ENCODE measurements around the gene ALOX15. TPM values are rescaled to one million over a fixed set of nuclear protein-coding genes. Genes with fewer than 3 reads are reported as not detected.
"Not testable (repeated sequence)": the region's sequence is repeated elsewhere in the genome, so short reads cannot be mapped to it uniquely, and the experiment has no call there.

The ALOX15 gene
- total RNA-seq, 2 donors from 2014 or later, result not detected

DNA sequence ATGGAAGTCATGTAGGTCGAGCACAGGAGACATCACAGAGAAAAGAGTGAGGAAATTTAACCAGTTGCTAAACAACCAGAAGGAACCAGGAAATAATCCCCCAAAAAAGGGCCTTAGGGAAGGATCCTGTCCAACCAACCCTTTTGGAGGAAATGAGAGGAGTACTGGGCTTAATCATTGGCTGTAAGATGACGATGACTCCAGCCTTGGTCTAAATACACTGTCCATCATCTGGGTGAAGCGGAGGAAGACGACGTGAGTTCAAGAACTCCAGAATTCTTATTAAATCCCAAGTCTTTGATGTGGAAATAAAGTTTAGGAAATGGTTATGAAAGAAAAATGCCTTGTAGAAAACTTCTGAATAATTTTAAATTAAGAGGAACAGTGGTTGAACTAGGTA, 11.5 kb upstream of the ALOX15 start:
- TF ChIP-seq, protein P1, sequence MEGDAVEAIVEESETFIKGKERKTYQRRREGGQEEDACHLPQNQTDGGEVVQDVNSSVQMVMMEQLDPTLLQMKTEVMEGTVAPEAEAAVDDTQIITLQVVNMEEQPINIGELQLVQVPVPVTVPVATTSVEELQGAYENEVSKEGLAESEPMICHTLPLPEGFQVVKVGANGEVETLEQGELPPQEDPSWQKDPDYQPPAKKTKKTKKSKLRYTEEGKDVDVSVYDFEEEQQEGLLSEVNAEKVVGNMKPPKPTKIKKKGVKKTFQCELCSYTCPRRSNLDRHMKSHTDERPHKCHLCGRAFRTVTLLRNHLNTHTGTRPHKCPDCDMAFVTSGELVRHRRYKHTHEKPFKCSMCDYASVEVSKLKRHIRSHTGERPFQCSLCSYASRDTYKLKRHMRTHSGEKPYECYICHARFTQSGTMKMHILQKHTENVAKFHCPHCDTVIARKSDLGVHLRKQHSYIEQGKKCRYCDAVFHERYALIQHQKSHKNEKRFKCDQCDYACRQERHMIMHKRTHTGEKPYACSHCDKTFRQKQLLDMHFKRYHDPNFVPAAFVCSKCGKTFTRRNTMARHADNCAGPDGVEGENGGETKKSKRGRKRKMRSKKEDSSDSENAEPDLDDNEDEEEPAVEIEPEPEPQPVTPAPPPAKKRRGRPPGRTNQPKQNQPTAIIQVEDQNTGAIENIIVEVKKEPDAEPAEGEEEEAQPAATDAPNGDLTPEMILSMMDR (IDR thresholded peaks at IDR 0.05), result no peak
- H3K36me3 ChIP-seq, result no peaks in the 10 kb centered on the region
- H3K9me3 ChIP-seq, result no peaks in the 10 kb centered on the region
- no peak for ATAC-seq (ENCODE audit: insufficient number of reproducible peaks, low FRiP score, low read depth)
- no peaks in the 10 kb centered on the region for H3K27me3 ChIP-seq (replicated peaks; ENCODE audit: insufficient read depth)
- no peak for DNase-seq (ENCODE audit: low spot score)
- no peaks in the 10 kb centered on the region for H3K4me1 ChIP-seq (ENCODE audit: control insufficient read depth in 1 of 2, low read depth in 2 of 2)
- H3K27ac ChIP-seq, result no peak overlapping the region
- H3K4me3 ChIP-seq, result no peak overlapping the region

GRCh38 chr17:4648741-4649140, 7.3 kb upstream of the ALOX15 start:
- H3K9me3 ChIP-seq, result no peaks in the 10 kb centered on the region
- TF ChIP-seq, protein P1 (IDR thresholded peaks at IDR 0.05), result no peak
- H3K27me3 ChIP-seq (replicated peaks; ENCODE audit: insufficient read depth), result no peaks in the 10 kb centered on the region
- no peak overlapping the region for H3K27ac ChIP-seq
- ATAC-seq (ENCODE audit: insufficient number of reproducible peaks, low FRiP score, low read depth), result no peak
- no peaks in the 10 kb centered on the region for H3K36me3 ChIP-seq
- H3K4me1 ChIP-seq (ENCODE audit: control insufficient read depth in 1 of 2, low read depth in 2 of 2), result no peaks in the 10 kb centered on the region
- no peak for DNase-seq (ENCODE audit: low spot score)
- H3K4me3 ChIP-seq, result no peak overlapping the region

DNA sequence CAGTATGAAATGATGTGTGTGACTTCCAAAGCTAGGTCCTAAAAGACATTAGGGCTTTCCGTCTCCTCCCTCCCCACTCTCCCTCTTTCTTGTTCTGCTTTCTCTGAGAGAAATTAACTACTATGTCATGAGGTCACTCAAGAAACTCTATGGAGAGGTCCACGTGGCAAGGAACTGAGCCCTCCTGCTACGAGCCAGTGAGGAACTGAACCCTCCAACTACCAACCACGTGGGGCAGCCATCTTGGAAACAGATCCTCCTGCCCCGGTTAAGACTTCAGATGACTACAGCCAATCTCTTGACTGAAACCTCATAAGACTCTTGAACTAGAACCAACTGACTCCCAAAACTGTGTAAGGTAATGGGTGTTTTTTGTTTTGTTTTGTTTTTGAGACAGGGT, 4.2 kb upstream of the ALOX15 start:
- Histone ChIP-seq H3K36me3 (no peaks in the 10 kb centered on the region), H3K4me1 (ENCODE audit: control insufficient read depth in 1 of 2, low read depth in 2 of 2) (peaks cover 0 to 7% of the 10 kb centered on the region in 2 donors), H3K4me3 (no peak overlapping the region), H3K27ac (no peak overlapping the region), H3K9me3 (no peaks in the 10 kb centered on the region), H3K27me3 (replicated peaks; ENCODE audit: insufficient read depth) (no peaks in the 10 kb centered on the region)
- TF ChIP-seq, protein P1 (IDR thresholded peaks at IDR 0.05), result no peak
- ATAC-seq (ENCODE audit: insufficient number of reproducible peaks, low FRiP score, low read depth) (no peak), DNase-seq (ENCODE audit: low spot score) (no peak)

DNA sequence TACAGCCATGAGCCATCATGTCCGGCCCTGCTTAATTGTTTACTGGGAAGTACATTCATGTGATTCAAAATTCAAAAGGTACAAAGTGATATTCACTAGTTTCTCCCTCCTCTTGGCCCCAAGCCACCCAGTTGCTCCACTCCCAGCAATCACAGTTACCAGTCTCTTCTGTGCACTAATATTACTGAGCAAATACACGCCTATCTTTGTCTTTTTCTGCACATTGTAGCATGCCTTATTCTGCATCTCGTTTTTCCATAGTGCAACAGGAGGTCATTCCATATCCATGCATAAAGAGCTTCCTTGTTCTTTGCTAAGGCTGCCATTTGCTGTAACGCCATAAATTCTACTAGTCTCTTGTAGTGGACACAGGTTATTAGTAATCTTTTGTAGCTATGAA, 2.2 kb upstream of the ALOX15 start:
- H3K27ac ChIP-seq, result no peak overlapping the region

DNA sequence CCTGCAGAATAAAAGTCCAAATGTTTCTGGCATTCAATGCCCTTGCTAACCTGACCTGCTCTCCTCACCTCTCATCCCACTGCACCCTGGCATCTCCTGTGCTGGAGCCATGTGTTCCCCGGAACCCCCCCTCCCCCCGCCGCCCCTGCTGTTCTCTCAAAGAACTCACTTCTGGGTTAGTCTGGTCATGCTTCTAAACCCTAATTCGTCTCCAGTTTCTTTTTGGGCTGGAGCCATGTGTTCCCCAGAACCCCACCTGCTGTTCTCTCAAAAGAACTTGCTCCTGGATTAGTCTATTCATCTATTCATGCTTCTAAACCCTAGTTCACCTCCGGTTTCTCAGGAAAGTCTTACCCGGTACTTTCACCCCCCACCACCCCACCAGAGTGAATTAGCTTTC, 808 bp upstream of the ALOX15 start:
- Histone ChIP-seq H3K27me3 (replicated peaks; ENCODE audit: insufficient read depth) (no peaks in the 10 kb centered on the region), H3K27ac (no peak overlapping the region), H3K4me1 (ENCODE audit: control insufficient read depth in 1 of 2, low read depth in 2 of 2) (peaks cover 0 to 10% of the 10 kb centered on the region in 2 donors), H3K36me3 (no peaks in the 10 kb centered on the region), H3K9me3 (no peaks in the 10 kb centered on the region), H3K4me3 (no peak overlapping the region)
- DNase-seq (ENCODE audit: low spot score) (no peak), ATAC-seq (ENCODE audit: insufficient number of reproducible peaks, low FRiP score, low read depth) (no peak)
- TF ChIP-seq, protein P1 (IDR thresholded peaks at IDR 0.05), result no peak

More for the DNA sequence above, 2.2 kb upstream of the ALOX15 start:
- peaks cover 0 to 10% of the 10 kb centered on the region in 2 donors for H3K4me1 ChIP-seq (ENCODE audit: control insufficient read depth in 1 of 2, low read depth in 2 of 2)
- DNase-seq (ENCODE audit: low spot score) (no peak), ATAC-seq (ENCODE audit: insufficient number of reproducible peaks, low FRiP score, low read depth) (no peak)
- no peaks in the 10 kb centered on the region for H3K9me3 ChIP-seq
- no peak overlapping the region for H3K4me3 ChIP-seq
- no peaks in the 10 kb centered on the region for H3K27me3 ChIP-seq (replicated peaks; ENCODE audit: insufficient read depth)
- no peaks in the 10 kb centered on the region for H3K36me3 ChIP-seq
- TF ChIP-seq, protein P1 (IDR thresholded peaks at IDR 0.05), result no peak

DNA sequence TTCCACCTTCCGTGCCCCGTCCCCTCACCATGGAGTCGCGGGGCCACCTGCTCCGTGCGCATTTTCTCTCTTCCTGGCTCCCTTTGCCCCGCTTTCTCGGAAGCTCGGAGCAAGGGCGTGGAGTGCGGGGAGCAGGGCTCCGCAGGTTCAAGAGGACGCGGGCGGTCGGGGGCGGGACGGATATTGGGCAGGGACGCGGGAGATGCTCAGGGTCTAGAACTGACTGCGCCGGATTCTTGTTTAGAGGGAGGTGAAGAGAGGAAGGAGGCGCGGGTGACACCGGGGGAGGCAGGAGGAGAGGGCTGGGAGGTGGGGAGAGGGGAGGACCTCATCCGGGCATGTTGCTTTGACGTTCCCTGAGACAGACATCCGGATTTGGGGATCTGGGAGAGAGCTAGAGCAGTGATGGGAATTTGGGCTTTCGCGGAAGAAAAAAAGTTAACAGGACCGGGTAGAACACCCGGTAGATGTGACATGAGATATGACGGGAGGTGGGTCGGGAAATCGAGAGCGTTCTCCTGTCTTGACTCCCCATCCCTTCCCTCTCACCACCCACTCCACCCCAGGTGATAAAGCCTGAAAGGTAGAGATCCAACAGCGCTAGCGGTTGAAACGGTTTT, 799 bp downstream of the ALOX15 start:
- not testable (repeated sequence) for ATAC-seq (ENCODE audit: insufficient number of reproducible peaks, low FRiP score, low read depth); H3K4me3 ChIP-seq; H3K27me3 ChIP-seq (replicated peaks; ENCODE audit: insufficient read depth); H3K4me1 ChIP-seq (ENCODE audit: control insufficient read depth in 1 of 2, low read depth in 2 of 2); H3K36me3 ChIP-seq; H3K27ac ChIP-seq; H3K9me3 ChIP-seq; DNase-seq (ENCODE audit: low spot score)

DNA sequence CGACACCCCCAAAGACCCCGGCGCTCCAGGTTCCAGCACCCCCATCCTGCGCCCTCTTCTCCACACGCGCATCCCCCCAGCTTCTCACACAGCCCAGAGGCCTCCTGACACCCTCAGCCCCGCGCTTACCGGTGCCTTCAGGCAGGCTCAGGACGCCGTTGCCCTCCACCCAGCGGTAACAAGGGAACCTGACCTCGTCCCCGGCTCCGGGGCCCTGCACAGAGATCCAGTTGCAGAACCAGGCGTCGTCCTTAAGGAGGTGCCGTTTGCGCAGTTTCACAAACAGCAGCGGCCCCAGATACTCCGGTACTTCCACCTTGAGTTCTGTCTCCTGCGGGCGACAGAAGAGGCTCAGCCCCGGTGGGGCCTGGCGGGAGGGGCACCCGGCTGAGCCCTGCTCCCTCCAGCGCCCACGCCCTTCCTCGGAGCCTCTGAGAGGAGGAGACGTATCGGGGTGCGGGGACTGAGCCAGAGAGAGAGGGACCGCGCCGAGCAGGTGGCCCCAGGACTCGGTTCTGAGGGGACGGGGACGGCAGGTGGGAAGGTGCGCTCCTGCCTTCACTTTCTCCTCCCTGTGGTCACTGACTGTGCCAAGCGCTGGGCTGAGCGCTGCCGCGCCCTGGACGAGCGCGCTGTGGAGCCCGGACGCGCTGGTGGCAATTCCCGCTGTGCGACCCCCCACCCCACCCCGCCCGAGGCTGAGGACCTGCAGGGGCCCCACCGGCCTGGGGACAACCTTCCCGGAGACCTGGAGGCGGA, 2.0 kb downstream of the ALOX15 start:
- H3K4me3 ChIP-seq; H3K9me3 ChIP-seq; ATAC-seq (ENCODE audit: insufficient number of reproducible peaks, low FRiP score, low read depth); H3K36me3 ChIP-seq; H3K27me3 ChIP-seq (replicated peaks; ENCODE audit: insufficient read depth); H3K27ac ChIP-seq; H3K4me1 ChIP-seq (ENCODE audit: control insufficient read depth in 1 of 2, low read depth in 2 of 2); DNase-seq (ENCODE audit: low spot score): not testable (repeated sequence)

DNA sequence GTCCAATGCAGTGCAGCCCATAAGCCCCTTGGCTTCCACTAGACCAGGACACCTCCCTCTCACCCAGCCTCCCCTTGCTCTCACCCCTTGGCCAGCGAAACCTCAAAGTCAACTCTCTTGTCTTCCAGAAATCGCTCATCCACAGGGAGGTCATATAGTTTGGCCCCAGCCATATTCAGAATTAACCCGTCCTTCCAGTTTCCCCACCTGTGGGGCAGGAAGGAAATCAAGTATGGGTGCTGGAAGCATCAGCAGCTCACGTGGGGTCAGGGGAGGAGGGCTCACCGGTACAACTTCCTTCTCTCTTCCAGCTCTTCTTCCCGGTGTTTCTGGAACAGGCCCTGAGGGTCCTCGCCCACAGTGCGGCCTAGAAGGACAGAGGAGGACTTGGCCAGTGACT, 2.7 kb downstream of the ALOX15 start:
- not testable (repeated sequence) for H3K27ac ChIP-seq; H3K4me1 ChIP-seq (ENCODE audit: control insufficient read depth in 1 of 2, low read depth in 2 of 2); DNase-seq (ENCODE audit: low spot score); H3K36me3 ChIP-seq; H3K4me3 ChIP-seq; H3K27me3 ChIP-seq (replicated peaks; ENCODE audit: insufficient read depth); H3K9me3 ChIP-seq; ATAC-seq (ENCODE audit: insufficient number of reproducible peaks, low FRiP score, low read depth)
